Activated CD8-positive, alpha-beta T cell treated with anti-CD3 and anti-CD28 coated beads, Interleukin-2, amount 10 ng/mL, durations not matched to agents 7 days and 5 days (primary cell): Measurements from ENCODE around the gene NRBP1. TPM values are rescaled to one million over a fixed set of nuclear protein-coding genes. Genes with fewer than 3 reads are reported as not detected.
A peak's percentile ranks its signal among the peaks of the same experiment; 100 is the strongest.

ENCODE experiments used
- ATAC-seq: fragments of 150-1000 bp; cut with Tn5 transposase; one replicate; pipeline ENCODE4 v1.10.0; 2021; ENCODE audit warnings: moderate library complexity
- CTCF ChIA-PET: fragments of 350-600 bp; sonication (Branson Sonifier 250); formaldehyde crosslinking; loops from one replicate; lab custom pipeline; 2021; ENCODE audit warnings: antibody characterized with exemption; lab: Charles Lee
- POLR2A ChIA-PET: fragments of 350-600 bp; sonication (Branson Sonifier 250); formaldehyde crosslinking; loops from one replicate; lab custom pipeline; 2021; ENCODE audit warnings: antibody characterized with exemption; lab: Charles Lee
- DNase-seq: peaks from one replicate; pipeline ENCODE4 v3.0.0-alpha.2; 2020
- H3K27ac Mint-ChIP-seq: one replicate; pipeline ENCODE4 v1.8.0; 2021; ENCODE audit warnings: mild to moderate bottlenecking, mixed read lengths
- H3K27me3 Mint-ChIP-seq: one replicate; pipeline ENCODE4 v1.8.0; 2021; ENCODE audit warnings: low read depth, mixed read lengths
- H3K36me3 Mint-ChIP-seq: one replicate; pipeline ENCODE4 v1.8.0; 2021; ENCODE audit warnings: low read depth, mixed read lengths
- H3K4me1 Mint-ChIP-seq: one replicate; pipeline ENCODE4 v1.8.0; 2021; ENCODE audit warnings: low read depth, mixed read lengths
- H3K4me3 Mint-ChIP-seq: one replicate; pipeline ENCODE4 v1.8.0; 2021; ENCODE audit warnings: mild to moderate bottlenecking, mixed read lengths
- H3K9me3 Mint-ChIP-seq: one replicate; pipeline ENCODE4 v1.8.0; 2022; ENCODE audit warnings: mixed read lengths; ENCODE audit not compliant: insufficient read depth
- total RNA-seq, 2 experiments: library from RNA; stranded (reverse); gene quantifications; one replicate each; pipeline ENCODE4 v1.2.3, GENCODE V29; 2021

Gene NRBP1
- total RNA-seq = 10 to 100 TPM; 91.2 to 91.3 TPM

- Mint-ChIP-seq H3K27me3 (no peaks in the 10 kb centered on the region), H3K27ac (peak within 1 kb of the TSS; percentile 98), H3K4me3 (peak within 1 kb of the TSS; percentile 99), H3K9me3 (no peaks in the 10 kb centered on the region), H3K4me1 (peaks cover 31% of the 10 kb centered on the region), H3K36me3 (peaks cover 11% of the 10 kb centered on the region)
- DNase-seq (peak; percentile 93), ATAC-seq (peak; percentile 92)
- POLR2A ChIA-PET = interaction anchor here (0.9 to 4.4 kb wide), 10 partner anchors 9 to 241 kb away, joined by 3 to 41 read pairs (median 4); partner anchors contain the start of genes MPV17, PPM1G, ZNF512 and ZNF513
- CTCF ChIA-PET = interaction anchor here (0.9 to 4.6 kb wide), 7 partner anchors 19 to 255 kb away, joined by 3 to 38 read pairs (median 5); partner anchors contain the start of genes CCDC121, EIF2B4, GPN1 and PPM1G
These were observed at the start of gene NRBP1 for GRCh38 chr2:27428213-27428977. Gene NRBP1 (plus strand): TSS chr2:27428631. CDS start chr2:27433274, 4,643 bp downstream.

- Mint-ChIP-seq H3K27me3 (no peaks in the 10 kb centered on the region), H3K27ac (peak overlapping the region; percentile 97), H3K36me3 (peaks cover 81% of the 10 kb centered on the region), H3K4me3 (peak overlapping the region; percentile 90), H3K9me3 (no peaks in the 10 kb centered on the region), H3K4me1 (peaks cover 33% of the 10 kb centered on the region)
- ATAC-seq (no peak), DNase-seq (no peak)
- ChIA-PET POLR2A (interaction anchor here (0.7 to 3.6 kb wide), 4 partner anchors 8 to 44 kb away, joined by 3 to 57 read pairs (median 9); partner anchors contain the start of genes EIF2B4, PPM1G and SNX17), CTCF (interaction anchor here (1.7 to 2.0 kb wide), 4 partner anchors 8 to 305 kb away, joined by 6 to 15 read pairs (median 10); partner anchors contain the start of genes EIF2B4 and SNX17)
These were observed 49.6 kb upstream of the NRBP1 start for GRCh38 chr2:27378809-27379290.

- ChIA-PET POLR2A (interaction anchor here (0.9 to 3.6 kb wide), 8 partner anchors 9 to 56 kb away, joined by 3 to 57 read pairs (median 6); partner anchors contain the start of genes EIF2B4, MPV17, NRBP1 and PPM1G), CTCF (interaction anchor here (0.8 to 2.1 kb wide), 7 partner anchors 8 to 304 kb away, joined by 3 to 15 read pairs (median 9); partner anchors contain the start of genes EIF2B4, NRBP1 and SNX17)
- peak overlapping the region; percentile 90 for H3K4me3 Mint-ChIP-seq
- H3K4me1 Mint-ChIP-seq = peaks cover 33% of the 10 kb centered on the region
- peak overlapping the region; percentile 97 for H3K27ac Mint-ChIP-seq
- H3K9me3 Mint-ChIP-seq = no peaks in the 10 kb centered on the region
- ATAC-seq (no peak), DNase-seq (no peak)
- peaks cover 82% of the 10 kb centered on the region for H3K36me3 Mint-ChIP-seq
- no peaks in the 10 kb centered on the region for H3K27me3 Mint-ChIP-seq
These were observed 49.0 kb upstream of the NRBP1 start for GRCh38 chr2:27379383-27379835.

GRCh38 chr2:27379836-27380625 lies 48.4 kb upstream of the NRBP1 start:
- Mint-ChIP-seq H3K36me3 (peaks cover 81% of the 10 kb centered on the region), H3K27me3 (no peaks in the 10 kb centered on the region), H3K4me1 (peaks cover 33% of the 10 kb centered on the region), H3K4me3 (peak overlapping the region; percentile 90), H3K9me3 (no peaks in the 10 kb centered on the region), H3K27ac (peak overlapping the region; percentile 97)
- ATAC-seq (peak; percentile 10), DNase-seq (peak; percentile 72)
- ChIA-PET POLR2A (interaction anchor here (0.9 to 3.6 kb wide), 11 partner anchors 10 to 231 kb away, joined by 3 to 57 read pairs (median 5); partner anchors contain the start of genes EIF2B4, MPV17, NRBP1 and PPM1G), CTCF (interaction anchor here (0.5 to 2.1 kb wide), 9 partner anchors 9 to 303 kb away, joined by 3 to 15 read pairs (median 7); partner anchors contain the start of genes EIF2B4, NRBP1 and SNX17)

- H3K36me3 Mint-ChIP-seq = peaks cover 80% of the 10 kb centered on the region
- H3K27ac Mint-ChIP-seq = peak within 1 kb of the TSS; percentile 97
- DNase-seq = peak; percentile 90
- no peaks in the 10 kb centered on the region for H3K9me3 Mint-ChIP-seq
- no peaks in the 10 kb centered on the region for H3K27me3 Mint-ChIP-seq
- H3K4me3 Mint-ChIP-seq = peak within 1 kb of the TSS; percentile 90
- peaks cover 33% of the 10 kb centered on the region for H3K4me1 Mint-ChIP-seq
- CTCF ChIA-PET = interaction anchor here (1.6 to 2.1 kb wide), 6 partner anchors 10 to 303 kb away, joined by 4 to 9 read pairs (median 6); partner anchors contain the start of genes NRBP1 and SNX17
- POLR2A ChIA-PET = interaction anchor here (1.0 to 3.6 kb wide), 8 partner anchors 10 to 230 kb away, joined by 3 to 57 read pairs (median 5); partner anchors contain the start of genes EIF2B4, MPV17, NRBP1 and PPM1G
- peak; percentile 85 for ATAC-seq
These were observed 47.5 kb upstream of the NRBP1 start, which contains the start of gene ZNF513 for GRCh38 chr2:27380626-27381545. Gene ZNF513 (minus strand): TSS chr2:27380734. CDS start chr2:27380526, 208 bp downstream.

GRCh38 chr2:27381577-27382181 lies 46.8 kb upstream of the NRBP1 start:
- POLR2A ChIA-PET = interaction anchor here (1.7 to 3.6 kb wide), 3 partner anchors 11 to 47 kb away, joined by 3 to 57 read pairs (median 22); partner anchors contain the start of genes EIF2B4, NRBP1 and SNX17

GRCh38 chr2:27390822-27391679 lies 37.4 kb upstream of the NRBP1 start:
- ATAC-seq (no peak), DNase-seq (no peak)
- peaks cover 18% of the 10 kb centered on the region for H3K4me1 Mint-ChIP-seq
- no peaks in the 10 kb centered on the region for H3K27me3 Mint-ChIP-seq
- H3K9me3 Mint-ChIP-seq = no peaks in the 10 kb centered on the region
- peaks cover 26% of the 10 kb centered on the region for H3K36me3 Mint-ChIP-seq
- ChIA-PET CTCF (no interaction called here), POLR2A (interaction anchor here (1.1 kb wide), 1 partner anchor 11 kb away, joined by 4 read pairs; the partner anchor contains the start of gene ZNF513)
- no peak overlapping the region for H3K4me3 Mint-ChIP-seq
- peak overlapping the region; percentile 68 for H3K27ac Mint-ChIP-seq

More at GRCh38 chr2:27381577-27382181, 46.8 kb upstream of the NRBP1 start:
- peak overlapping the region; percentile 97 for H3K27ac Mint-ChIP-seq
- peaks cover 33% of the 10 kb centered on the region for H3K4me1 Mint-ChIP-seq
- no peak for DNase-seq
- peaks cover 74% of the 10 kb centered on the region for H3K36me3 Mint-ChIP-seq
- peak overlapping the region; percentile 90 for H3K4me3 Mint-ChIP-seq
- no peak for ATAC-seq
- no peaks in the 10 kb centered on the region for H3K27me3 Mint-ChIP-seq
- H3K9me3 Mint-ChIP-seq = no peaks in the 10 kb centered on the region
- CTCF ChIA-PET = interaction anchor here (1.6 kb wide), 1 partner anchor 303 kb away, joined by 4 read pairs; no protein-coding TSS in a partner anchor

GRCh38 chr2:27393225-27393624 lies 35.2 kb upstream of the NRBP1 start:
- ATAC-seq = no peak

GRCh38 chr2:27398962-27399361 lies 29.5 kb upstream of the NRBP1 start:
- Mint-ChIP-seq H3K36me3 (peaks cover 32% of the 10 kb centered on the region), H3K4me1 (peaks cover 38% of the 10 kb centered on the region), H3K27me3 (no peaks in the 10 kb centered on the region), H3K4me3 (no peak overlapping the region), H3K9me3 (no peaks in the 10 kb centered on the region), H3K27ac (no peak overlapping the region)
- DNase-seq (no peak), ATAC-seq (no peak)
- CTCF ChIA-PET = no interaction called here
- POLR2A ChIA-PET = interaction anchor here (1.5 kb wide), 1 partner anchor 10 kb away, joined by 3 read pairs; the partner anchor contains the start of gene PPM1G

More at GRCh38 chr2:27393225-27393624, 35.2 kb upstream of the NRBP1 start:
- Mint-ChIP-seq H3K9me3 (no peaks in the 10 kb centered on the region), H3K36me3 (peaks cover 29% of the 10 kb centered on the region), H3K27ac (no peak overlapping the region), H3K4me3 (no peak overlapping the region), H3K4me1 (peaks cover 28% of the 10 kb centered on the region), H3K27me3 (no peaks in the 10 kb centered on the region)
- CTCF ChIA-PET = no interaction called here
- POLR2A ChIA-PET = no interaction called here
- no peak for DNase-seq
